Activated naive CD8-positive, alpha-beta T cell treated with anti-CD3 and anti-CD28 coated beads for 36 hours (primary cell): ENCODE results near the gene CNNM2. TPM values are rescaled to one million over a fixed set of nuclear protein-coding genes. Genes with fewer than 3 reads are reported as not detected.
"Not testable (repeated sequence)": the region's sequence is repeated elsewhere in the genome, so short reads cannot be mapped to it uniquely, and the experiment has no call there.

ENCODE experiments used
- DNase-seq: peaks from one replicate; pipeline ENCODE4 v3.0.0; 2021
- H3K27ac Mint-ChIP-seq: one replicate; pipeline ENCODE4 v1.8.0; 2022; ENCODE audit warnings: mild to moderate bottlenecking, moderate library complexity, mixed read lengths
- H3K27me3 Mint-ChIP-seq: one replicate; pipeline ENCODE4 v1.8.0; 2022; ENCODE audit warnings: mild to moderate bottlenecking, mixed read lengths
- H3K36me3 Mint-ChIP-seq: one replicate; pipeline ENCODE4 v1.8.0; 2021; ENCODE audit warnings: mild to moderate bottlenecking, mixed read lengths
- H3K4me1 Mint-ChIP-seq: one replicate; pipeline ENCODE4 v1.8.0; 2021; ENCODE audit warnings: mixed read lengths
- H3K4me3 Mint-ChIP-seq: one replicate; pipeline ENCODE4 v1.8.0; 2022; ENCODE audit warnings: mild to moderate bottlenecking, moderate library complexity, mixed read lengths
- H3K9me3 Mint-ChIP-seq: one replicate; pipeline ENCODE4 v1.8.0; 2022; ENCODE audit warnings: mixed read lengths
- total RNA-seq, 2 experiments: library from RNA; stranded (reverse); gene quantifications; one replicate each; pipeline ENCODE4 v1.2.3, GENCODE V29; 2021

The CNNM2 gene
- total RNA-seq, 2 experiments from 2014 or later: 4.0 to 4.5 TPM

- Mint-ChIP-seq H3K27ac (no peak overlapping the region), H3K4me3 (no peak overlapping the region), H3K4me1 (peaks cover 5% of the 10 kb centered on the region)
Observed at GRCh38 chr10:102970562-102971340, 52.7 kb downstream of the CNNM2 start.

GRCh38 chr10:102975483-102976379, 57.6 kb downstream of the CNNM2 start:
- peaks cover 7% of the 10 kb centered on the region for H3K4me1 Mint-ChIP-seq
- H3K27me3 Mint-ChIP-seq: no peaks in the 10 kb centered on the region
- H3K36me3 Mint-ChIP-seq: no peaks in the 10 kb centered on the region
- DNase-seq: no peak
- H3K9me3 Mint-ChIP-seq: no peaks in the 10 kb centered on the region
- H3K27ac Mint-ChIP-seq: no peak overlapping the region
- H3K4me3 Mint-ChIP-seq: no peak overlapping the region

More at GRCh38 chr10:102970562-102971340, 52.7 kb downstream of the CNNM2 start:
- no peak for DNase-seq
- H3K36me3 Mint-ChIP-seq: no peaks in the 10 kb centered on the region
- H3K27me3 Mint-ChIP-seq: no peaks in the 10 kb centered on the region
- no peaks in the 10 kb centered on the region for H3K9me3 Mint-ChIP-seq

- H3K27ac Mint-ChIP-seq, H3K27me3 Mint-ChIP-seq, DNase-seq, H3K9me3 Mint-ChIP-seq, H3K4me1 Mint-ChIP-seq, H3K36me3 Mint-ChIP-seq, H3K4me3 Mint-ChIP-seq: not testable (repeated sequence)
Observed at GRCh38 chr10:102976380-102976726, 58.3 kb downstream of the CNNM2 start.

GRCh38 chr10:102982296-102982695, 64.2 kb downstream of the CNNM2 start:
- no peaks in the 10 kb centered on the region for H3K36me3 Mint-ChIP-seq
- H3K4me1 Mint-ChIP-seq: peaks cover 3% of the 10 kb centered on the region
- H3K27me3 Mint-ChIP-seq: no peaks in the 10 kb centered on the region
- H3K9me3 Mint-ChIP-seq: no peaks in the 10 kb centered on the region
- no peak overlapping the region for H3K4me3 Mint-ChIP-seq
- H3K27ac Mint-ChIP-seq: no peak overlapping the region
- no peak for DNase-seq

- no peaks in the 10 kb centered on the region for H3K9me3 Mint-ChIP-seq
- H3K4me1 Mint-ChIP-seq: peaks cover 6% of the 10 kb centered on the region
- H3K27me3 Mint-ChIP-seq: no peaks in the 10 kb centered on the region
- H3K36me3 Mint-ChIP-seq: no peaks in the 10 kb centered on the region
- no peak overlapping the region for H3K4me3 Mint-ChIP-seq
- no peak overlapping the region for H3K27ac Mint-ChIP-seq
- no peak for DNase-seq
Observed at GRCh38 chr10:102984086-102984485, 66.0 kb downstream of the CNNM2 start.

GRCh38 chr10:102985811-102986210, 67.7 kb downstream of the CNNM2 start:
- peaks cover 9% of the 10 kb centered on the region for H3K4me1 Mint-ChIP-seq
- H3K27ac Mint-ChIP-seq: no peak overlapping the region

GRCh38 chr10:102988404-102989314, 70.6 kb downstream of the CNNM2 start:
- no peaks in the 10 kb centered on the region for H3K27me3 Mint-ChIP-seq
- H3K4me1 Mint-ChIP-seq: peaks cover 9% of the 10 kb centered on the region
- H3K27ac Mint-ChIP-seq: no peak overlapping the region
- no peaks in the 10 kb centered on the region for H3K9me3 Mint-ChIP-seq
- H3K4me3 Mint-ChIP-seq: no peak overlapping the region
- no peaks in the 10 kb centered on the region for H3K36me3 Mint-ChIP-seq
- DNase-seq: no peak

More at GRCh38 chr10:102985811-102986210, 67.7 kb downstream of the CNNM2 start:
- no peaks in the 10 kb centered on the region for H3K9me3 Mint-ChIP-seq
- no peak for DNase-seq
- no peak overlapping the region for H3K4me3 Mint-ChIP-seq
- no peaks in the 10 kb centered on the region for H3K36me3 Mint-ChIP-seq
- H3K27me3 Mint-ChIP-seq: no peaks in the 10 kb centered on the region

- Mint-ChIP-seq H3K4me1 (peaks cover 11% of the 10 kb centered on the region), H3K4me3 (peak overlapping the region; percentile 19), H3K9me3 (peaks cover 3% of the 10 kb centered on the region), H3K36me3 (peaks cover 3% of the 10 kb centered on the region), H3K27me3 (no peaks in the 10 kb centered on the region), H3K27ac (peak overlapping the region; percentile 68)
- DNase-seq: no peak
Observed at GRCh38 chr10:102994531-102995295, 76.6 kb downstream of the CNNM2 start.

GRCh38 chr10:102996876-102997275, 78.8 kb downstream of the CNNM2 start:
- no peak for DNase-seq
- no peaks in the 10 kb centered on the region for H3K27me3 Mint-ChIP-seq
- no peak overlapping the region for H3K27ac Mint-ChIP-seq
- peaks cover 3% of the 10 kb centered on the region for H3K36me3 Mint-ChIP-seq
- H3K9me3 Mint-ChIP-seq: peaks cover 3% of the 10 kb centered on the region
- H3K4me1 Mint-ChIP-seq: peaks cover 7% of the 10 kb centered on the region
- no peak overlapping the region for H3K4me3 Mint-ChIP-seq

GRCh38 chr10:102997998-102998397, 79.9 kb downstream of the CNNM2 start:
- Mint-ChIP-seq H3K4me3 (no peak overlapping the region), H3K4me1 (peaks cover 7% of the 10 kb centered on the region), H3K27me3 (no peaks in the 10 kb centered on the region), H3K27ac (no peak overlapping the region), H3K9me3 (peaks cover 3% of the 10 kb centered on the region), H3K36me3 (peaks cover 3% of the 10 kb centered on the region)
- no peak for DNase-seq

GRCh38 chr10:102998399-102998907, 80.4 kb downstream of the CNNM2 start:
- no peak for DNase-seq
- peaks cover 7% of the 10 kb centered on the region for H3K4me1 Mint-ChIP-seq
- H3K27ac Mint-ChIP-seq: no peak overlapping the region
- no peaks in the 10 kb centered on the region for H3K27me3 Mint-ChIP-seq
- H3K9me3 Mint-ChIP-seq: peaks cover 3% of the 10 kb centered on the region
- H3K36me3 Mint-ChIP-seq: peaks cover 3% of the 10 kb centered on the region
- no peak overlapping the region for H3K4me3 Mint-ChIP-seq

- not testable (repeated sequence) for H3K4me1 Mint-ChIP-seq, DNase-seq, H3K4me3 Mint-ChIP-seq, H3K9me3 Mint-ChIP-seq, H3K36me3 Mint-ChIP-seq, H3K27me3 Mint-ChIP-seq, H3K27ac Mint-ChIP-seq
Observed at GRCh38 chr10:103000050-103000449, 82.0 kb downstream of the CNNM2 start.

- Mint-ChIP-seq H3K4me3 (no peak overlapping the region), H3K27me3 (no peaks in the 10 kb centered on the region), H3K27ac (no peak overlapping the region), H3K4me1 (no peaks in the 10 kb centered on the region), H3K36me3 (peaks cover 11% of the 10 kb centered on the region), H3K9me3 (peaks cover 6% of the 10 kb centered on the region)
- DNase-seq: no peak
Observed at GRCh38 chr10:103007017-103007416, 88.9 kb downstream of the CNNM2 start.

- no peak overlapping the region for H3K27ac Mint-ChIP-seq
- no peaks in the 10 kb centered on the region for H3K27me3 Mint-ChIP-seq
- H3K9me3 Mint-ChIP-seq: no peaks in the 10 kb centered on the region
- H3K4me3 Mint-ChIP-seq: no peak overlapping the region
- DNase-seq: no peak
- no peaks in the 10 kb centered on the region for H3K4me1 Mint-ChIP-seq
- H3K36me3 Mint-ChIP-seq: no peaks in the 10 kb centered on the region
Observed at GRCh38 chr10:103013416-103013815, 95.3 kb downstream of the CNNM2 start.
